ENCODE data around the gene IL36RN.

DNA sequence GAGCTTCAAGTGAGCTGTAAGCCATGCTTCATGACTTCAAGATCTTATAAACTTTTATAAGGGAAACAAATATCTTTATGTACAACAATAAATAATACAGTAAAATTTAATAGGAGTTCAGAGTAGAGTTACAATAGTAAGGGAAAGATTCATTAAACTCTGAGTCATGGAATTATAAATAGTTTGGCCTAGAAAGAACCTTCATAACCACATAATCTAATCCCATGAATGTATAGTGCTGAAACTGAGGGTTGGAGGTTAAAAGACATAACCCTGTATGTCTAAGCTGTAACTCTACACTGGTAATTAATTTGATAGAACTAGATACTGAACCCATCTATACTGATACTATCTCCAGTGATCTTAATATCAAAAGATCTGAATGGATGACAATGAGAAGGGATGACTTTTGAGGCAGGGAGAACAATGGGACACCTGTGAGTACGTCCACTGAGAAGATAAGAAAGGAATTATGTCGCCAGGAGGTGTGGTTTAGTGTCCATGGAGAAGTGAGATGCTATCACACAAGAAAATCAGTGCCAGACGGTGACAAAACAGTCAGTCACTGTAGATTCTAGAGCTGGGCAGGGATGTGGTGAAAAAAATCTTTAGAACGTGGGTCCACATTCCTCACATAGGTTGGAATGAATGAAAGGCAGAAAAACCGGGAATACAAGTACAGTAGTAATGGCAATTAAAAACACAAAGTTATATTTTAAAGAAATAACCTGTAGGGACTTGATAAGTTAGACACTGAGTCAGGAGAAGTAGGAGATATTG is 9.9 kb downstream of the IL36RN start:
- TF ChIP-seq, protein P1, sequence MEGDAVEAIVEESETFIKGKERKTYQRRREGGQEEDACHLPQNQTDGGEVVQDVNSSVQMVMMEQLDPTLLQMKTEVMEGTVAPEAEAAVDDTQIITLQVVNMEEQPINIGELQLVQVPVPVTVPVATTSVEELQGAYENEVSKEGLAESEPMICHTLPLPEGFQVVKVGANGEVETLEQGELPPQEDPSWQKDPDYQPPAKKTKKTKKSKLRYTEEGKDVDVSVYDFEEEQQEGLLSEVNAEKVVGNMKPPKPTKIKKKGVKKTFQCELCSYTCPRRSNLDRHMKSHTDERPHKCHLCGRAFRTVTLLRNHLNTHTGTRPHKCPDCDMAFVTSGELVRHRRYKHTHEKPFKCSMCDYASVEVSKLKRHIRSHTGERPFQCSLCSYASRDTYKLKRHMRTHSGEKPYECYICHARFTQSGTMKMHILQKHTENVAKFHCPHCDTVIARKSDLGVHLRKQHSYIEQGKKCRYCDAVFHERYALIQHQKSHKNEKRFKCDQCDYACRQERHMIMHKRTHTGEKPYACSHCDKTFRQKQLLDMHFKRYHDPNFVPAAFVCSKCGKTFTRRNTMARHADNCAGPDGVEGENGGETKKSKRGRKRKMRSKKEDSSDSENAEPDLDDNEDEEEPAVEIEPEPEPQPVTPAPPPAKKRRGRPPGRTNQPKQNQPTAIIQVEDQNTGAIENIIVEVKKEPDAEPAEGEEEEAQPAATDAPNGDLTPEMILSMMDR (IDR thresholded peaks at IDR 0.05; ENCODE audit: poor library complexity, severe bottlenecking) = no peak
- TF ChIP-seq, protein P2, sequence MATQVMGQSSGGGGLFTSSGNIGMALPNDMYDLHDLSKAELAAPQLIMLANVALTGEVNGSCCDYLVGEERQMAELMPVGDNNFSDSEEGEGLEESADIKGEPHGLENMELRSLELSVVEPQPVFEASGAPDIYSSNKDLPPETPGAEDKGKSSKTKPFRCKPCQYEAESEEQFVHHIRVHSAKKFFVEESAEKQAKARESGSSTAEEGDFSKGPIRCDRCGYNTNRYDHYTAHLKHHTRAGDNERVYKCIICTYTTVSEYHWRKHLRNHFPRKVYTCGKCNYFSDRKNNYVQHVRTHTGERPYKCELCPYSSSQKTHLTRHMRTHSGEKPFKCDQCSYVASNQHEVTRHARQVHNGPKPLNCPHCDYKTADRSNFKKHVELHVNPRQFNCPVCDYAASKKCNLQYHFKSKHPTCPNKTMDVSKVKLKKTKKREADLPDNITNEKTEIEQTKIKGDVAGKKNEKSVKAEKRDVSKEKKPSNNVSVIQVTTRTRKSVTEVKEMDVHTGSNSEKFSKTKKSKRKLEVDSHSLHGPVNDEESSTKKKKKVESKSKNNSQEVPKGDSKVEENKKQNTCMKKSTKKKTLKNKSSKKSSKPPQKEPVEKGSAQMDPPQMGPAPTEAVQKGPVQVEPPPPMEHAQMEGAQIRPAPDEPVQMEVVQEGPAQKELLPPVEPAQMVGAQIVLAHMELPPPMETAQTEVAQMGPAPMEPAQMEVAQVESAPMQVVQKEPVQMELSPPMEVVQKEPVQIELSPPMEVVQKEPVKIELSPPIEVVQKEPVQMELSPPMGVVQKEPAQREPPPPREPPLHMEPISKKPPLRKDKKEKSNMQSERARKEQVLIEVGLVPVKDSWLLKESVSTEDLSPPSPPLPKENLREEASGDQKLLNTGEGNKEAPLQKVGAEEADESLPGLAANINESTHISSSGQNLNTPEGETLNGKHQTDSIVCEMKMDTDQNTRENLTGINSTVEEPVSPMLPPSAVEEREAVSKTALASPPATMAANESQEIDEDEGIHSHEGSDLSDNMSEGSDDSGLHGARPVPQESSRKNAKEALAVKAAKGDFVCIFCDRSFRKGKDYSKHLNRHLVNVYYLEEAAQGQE (IDR thresholded peaks at IDR 0.05; ENCODE audit: borderline replicate concordance) = no peak
